ENCODE data around the gene DGAT2L6. TPM values are rescaled to one million over a fixed set of nuclear protein-coding genes. Genes with fewer than 3 reads are reported as not detected.

Gene DGAT2L6
- total RNA-seq, 3 donors from 2014 or later: not detected

GRCh38 chrX:70253377-70254062, 76.2 kb downstream of the DGAT2L6 start:
- Histone ChIP-seq H3K27me3 (peaks cover 0 to 17% of the 10 kb centered on the region in 2 donors), H3K27ac (no peak overlapping the region), H3K4me3 (no peak overlapping the region), H3K4me1 (no peaks in the 10 kb centered on the region), H3K36me3 (no peaks in the 10 kb centered on the region), H3K9me3 (no peaks in the 10 kb centered on the region)
- no peak for DNase-seq (ENCODE audit: low spot score in 2 of 2)
- TF ChIP-seq, protein P1, sequence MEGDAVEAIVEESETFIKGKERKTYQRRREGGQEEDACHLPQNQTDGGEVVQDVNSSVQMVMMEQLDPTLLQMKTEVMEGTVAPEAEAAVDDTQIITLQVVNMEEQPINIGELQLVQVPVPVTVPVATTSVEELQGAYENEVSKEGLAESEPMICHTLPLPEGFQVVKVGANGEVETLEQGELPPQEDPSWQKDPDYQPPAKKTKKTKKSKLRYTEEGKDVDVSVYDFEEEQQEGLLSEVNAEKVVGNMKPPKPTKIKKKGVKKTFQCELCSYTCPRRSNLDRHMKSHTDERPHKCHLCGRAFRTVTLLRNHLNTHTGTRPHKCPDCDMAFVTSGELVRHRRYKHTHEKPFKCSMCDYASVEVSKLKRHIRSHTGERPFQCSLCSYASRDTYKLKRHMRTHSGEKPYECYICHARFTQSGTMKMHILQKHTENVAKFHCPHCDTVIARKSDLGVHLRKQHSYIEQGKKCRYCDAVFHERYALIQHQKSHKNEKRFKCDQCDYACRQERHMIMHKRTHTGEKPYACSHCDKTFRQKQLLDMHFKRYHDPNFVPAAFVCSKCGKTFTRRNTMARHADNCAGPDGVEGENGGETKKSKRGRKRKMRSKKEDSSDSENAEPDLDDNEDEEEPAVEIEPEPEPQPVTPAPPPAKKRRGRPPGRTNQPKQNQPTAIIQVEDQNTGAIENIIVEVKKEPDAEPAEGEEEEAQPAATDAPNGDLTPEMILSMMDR (IDR thresholded peaks at IDR 0.05): no peak
- TF ChIP-seq POLR2A (IDR thresholded peaks at IDR 0.05) (no peak), POLR2AphosphoS5 (IDR thresholded peaks at IDR 0.05) (no peak)
- intact Hi-C loops (cut with DNase I; ENCODE audit: low total_unique reads): no loop called here

GRCh38 chrX:70254063-70254400, 76.7 kb downstream of the DGAT2L6 start:
- TF ChIP-seq POLR2A (IDR thresholded peaks at IDR 0.05) (no peak), POLR2AphosphoS5 (IDR thresholded peaks at IDR 0.05) (no peak)
- TF ChIP-seq, protein P1 (IDR thresholded peaks at IDR 0.05): no peak
- no peak overlapping the region for H3K27ac ChIP-seq
- no peaks in the 10 kb centered on the region for H3K36me3 ChIP-seq
- H3K4me1 ChIP-seq: no peaks in the 10 kb centered on the region
- no peaks in the 10 kb centered on the region for H3K9me3 ChIP-seq
- H3K27me3 ChIP-seq: peaks cover 0 to 20% of the 10 kb centered on the region in 2 donors
- intact Hi-C loops (cut with DNase I; ENCODE audit: low total_unique reads): no loop called here
- DNase-seq (ENCODE audit: low spot score in 2 of 2): no peak
- no peak overlapping the region for H3K4me3 ChIP-seq

GRCh38 chrX:70254909-70255308, 77.6 kb downstream of the DGAT2L6 start:
- Histone ChIP-seq H3K4me3 (no peak overlapping the region), H3K27me3 (peaks cover 0 to 26% of the 10 kb centered on the region in 2 donors), H3K4me1 (no peaks in the 10 kb centered on the region), H3K27ac (no peak overlapping the region), H3K9me3 (no peaks in the 10 kb centered on the region), H3K36me3 (no peaks in the 10 kb centered on the region)
- no peak for DNase-seq (ENCODE audit: low spot score in 2 of 2)
- TF ChIP-seq POLR2A (IDR thresholded peaks at IDR 0.05) (no peak), POLR2AphosphoS5 (IDR thresholded peaks at IDR 0.05) (no peak)
- TF ChIP-seq, protein P1 (IDR thresholded peaks at IDR 0.05): no peak
- intact Hi-C loops (cut with DNase I; ENCODE audit: low total_unique reads): no loop called here

Other genes with a start within 250 kb of the DGAT2L6 start
- gene AWAT2, start 127.5 kb upstream of the DGAT2L6 start, total RNA-seq: not detected
- not detected for gene OTUD6A, start 115.0 kb upstream of the DGAT2L6 start, total RNA-seq
- gene IGBP1, start 44.0 kb upstream of the DGAT2L6 start, total RNA-seq: 10 to 100 TPM; 71.8 to 87.2 (median 86.9) TPM
- not detected for gene AWAT1, start 57.2 kb downstream of the DGAT2L6 start, total RNA-seq
- 1 to 10 TPM in 1 of 3 donors, under 1 TPM in 2; 0.33 to 1.3 (median 0.64) TPM for gene P2RY4, start 82.7 kb downstream of the DGAT2L6 start, total RNA-seq
- not detected for gene ARR3, start 90.9 kb downstream of the DGAT2L6 start, total RNA-seq
- not detected for gene RAB41, start 104.7 kb downstream of the DGAT2L6 start, total RNA-seq
- gene PDZD11, start 112.4 kb downstream of the DGAT2L6 start, total RNA-seq: 10 to 100 TPM; 27.2 to 33.0 (median 32.1) TPM
- under 1 TPM; 0.15 to 0.80 (median 0.33) TPM for gene KIF4A, start 112.6 kb downstream of the DGAT2L6 start, total RNA-seq
- under 1 TPM in 1 of 3 donors, not detected in 2; 0.15 TPM for gene GDPD2, start 245.8 kb downstream of the DGAT2L6 start, total RNA-seq